CD4-positive, CD25-positive, alpha-beta regulatory T cell (primary cell): ENCODE results near the gene VSTM1. TPM values are rescaled to one million over a fixed set of nuclear protein-coding genes. Genes with fewer than 3 reads are reported as not detected.
A peak's percentile ranks its signal among the peaks of the same experiment; 100 is the strongest.

Source experiments
- ATAC-seq, 2 donors: fragments of 150-1000 bp; cut with Tn5 transposase; one replicate each; pipeline ENCODE4 v1.10.0; 2021; ENCODE audit warnings: low read depth in 2 of 2, moderate number of reproducible peaks in 2 of 2, moderate library complexity in 1 of 2
- DNase-seq, 3 donors: peaks; one replicate each; pipeline versions ENCODE4 v3.0.0 to v3.0.0-alpha.2; 2012 to 2022; ENCODE audit warnings: mixed read lengths in 1 of 3
- H3K27ac ChIP-seq: one replicate; pipeline ENCODE4 v1.7.0; 2013; ENCODE audit warnings: mild to moderate bottlenecking, low read length; ENCODE audit not compliant: insufficient read depth, poor library complexity, severe bottlenecking
- H3K27me3 ChIP-seq: one replicate; pipeline ENCODE4 v1.7.0; 2013; ENCODE audit warnings: low read length; ENCODE audit not compliant: control insufficient read depth, insufficient read depth
- H3K36me3 ChIP-seq: one replicate; pipeline ENCODE4 v1.7.0; 2013; ENCODE audit warnings: mild to moderate bottlenecking, low read length, moderate library complexity; ENCODE audit not compliant: control insufficient read depth, insufficient read depth
- H3K4me1 ChIP-seq: 2 replicates; pipeline ENCODE4 v1.7.0; 2013; ENCODE audit warnings: mild to moderate bottlenecking, low read length; ENCODE audit not compliant: insufficient read depth, control insufficient read depth, poor library complexity, severe bottlenecking
- H3K4me3 ChIP-seq: one replicate; pipeline ENCODE4 v1.7.0; 2013; ENCODE audit warnings: low read depth, mild to moderate bottlenecking, low read length, moderate library complexity
- H3K9me3 ChIP-seq, 2 experiments: 1 replicate in 1 of 2; 2 replicates in 1 of 2; pipeline ENCODE4 v1.7.0; 2013; ENCODE audit warnings: low read length in 2 of 2, mild to moderate bottlenecking in 1 of 2, moderate library complexity in 1 of 2; ENCODE audit not compliant: control insufficient read depth in 2 of 2
- H3K27ac Mint-ChIP-seq, 3 donors: one replicate each; pipeline ENCODE4 v1.8.0; 2020 to 2022; ENCODE audit warnings: mild to moderate bottlenecking in 3 of 3, mixed read lengths in 3 of 3, moderate library complexity in 2 of 3
- H3K27me3 Mint-ChIP-seq: one replicate; pipeline ENCODE4 v1.8.0; 2022; ENCODE audit warnings: mild to moderate bottlenecking, mixed read lengths
- H3K36me3 Mint-ChIP-seq: one replicate; pipeline ENCODE4 v1.8.0; 2020; ENCODE audit warnings: mixed read lengths
- H3K4me1 Mint-ChIP-seq, 4 donors: one replicate each; pipeline ENCODE4 v1.8.0; 2020 to 2022; ENCODE audit warnings: mixed read lengths in 4 of 4, mild to moderate bottlenecking in 1 of 4
- H3K4me3 Mint-ChIP-seq, 4 donors: one replicate each; pipeline ENCODE4 v1.8.0; 2020 to 2022; ENCODE audit warnings: mild to moderate bottlenecking in 4 of 4, mixed read lengths in 4 of 4, moderate library complexity in 3 of 4
- H3K9me3 Mint-ChIP-seq, 7 donors: one replicate each; pipeline ENCODE4 v1.8.0; 2020 to 2022; ENCODE audit warnings: mixed read lengths in 7 of 7, mild to moderate bottlenecking in 3 of 7, moderate library complexity in 2 of 7
- polyA plus RNA-seq, 4 donors: library from polyadenylated mRNA; unstranded; fragments of 300-500 nt; fragmentation: Illumina TruSeq; gene quantifications; one replicate each; pipeline ENCODE4 v1.2.3, GENCODE V29; 2021
- total RNA-seq: library from RNA; stranded (reverse); gene quantifications from one replicate; pipeline ENCODE4 v1.2.3, GENCODE V29; 2022

Gene VSTM1
- total and polyA plus RNA-seq, 5 donors from 2014 or later: not detected

DNA sequence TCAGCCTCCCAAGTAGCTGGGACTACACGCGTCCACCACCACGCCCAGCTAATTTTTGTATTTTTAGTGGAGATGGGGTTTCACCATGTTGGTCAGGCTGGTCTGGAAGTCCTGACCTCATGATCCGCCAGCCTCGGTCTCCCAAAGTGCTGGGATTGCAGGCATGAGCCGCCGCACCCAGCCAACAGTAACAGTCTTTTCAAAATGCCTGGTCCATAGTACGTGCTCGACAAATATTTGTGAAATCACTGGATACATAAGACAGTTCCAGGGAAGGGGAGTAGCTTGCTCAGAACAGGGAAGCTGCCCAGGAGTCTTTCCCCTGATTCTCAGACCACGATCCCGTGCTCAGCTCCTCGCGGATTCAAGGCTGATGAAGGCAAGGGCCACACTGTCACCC, 41.8 kb downstream of the VSTM1 start:
- H3K27me3 Mint-ChIP-seq: peaks cover 28% of the 10 kb centered on the region
- no peaks in the 10 kb centered on the region for H3K36me3 ChIP-seq
- H3K4me1 Mint-ChIP-seq: peaks cover 0 to 4% (median 0%) of the 10 kb centered on the region in 4 donors
- H3K4me1 ChIP-seq: no peaks in the 10 kb centered on the region
- H3K27me3 ChIP-seq: no peaks in the 10 kb centered on the region
- no peak overlapping the region for H3K27ac Mint-ChIP-seq
- no peak for ATAC-seq
- peaks cover 0 to 2% (median 0%) of the 10 kb centered on the region in 7 donors for H3K9me3 Mint-ChIP-seq
- H3K36me3 Mint-ChIP-seq: no peaks in the 10 kb centered on the region
- H3K9me3 ChIP-seq: no peaks in the 10 kb centered on the region
- H3K4me3 Mint-ChIP-seq: no peak overlapping the region
- no peak for DNase-seq
- no peak overlapping the region for H3K4me3 ChIP-seq
- no peak overlapping the region for H3K27ac ChIP-seq

DNA sequence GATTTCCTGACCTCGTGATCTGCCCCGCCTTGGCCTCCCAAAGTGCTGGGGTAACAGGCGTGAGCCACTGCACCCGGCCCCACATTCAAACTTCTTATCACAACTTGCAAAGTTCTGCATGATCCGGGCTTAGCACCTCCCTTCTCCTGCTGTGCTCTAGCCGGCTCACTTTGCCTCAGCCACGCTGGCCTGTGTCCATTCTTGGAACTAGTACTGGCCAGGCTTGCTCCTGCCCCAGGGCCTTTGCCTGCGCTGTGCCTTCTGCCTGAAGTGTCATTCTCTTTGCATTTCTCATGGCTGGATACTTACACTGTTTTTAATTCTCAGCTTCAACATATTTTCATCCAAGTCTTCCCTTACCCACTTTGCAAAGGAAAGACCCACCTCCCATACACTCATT, 42.3 kb downstream of the VSTM1 start:
- Histone ChIP-seq H3K27ac (no peak overlapping the region), H3K4me1 (no peaks in the 10 kb centered on the region)
- H3K4me1 Mint-ChIP-seq: peaks cover 0 to 4% (median 0%) of the 10 kb centered on the region in 4 donors

DNA sequence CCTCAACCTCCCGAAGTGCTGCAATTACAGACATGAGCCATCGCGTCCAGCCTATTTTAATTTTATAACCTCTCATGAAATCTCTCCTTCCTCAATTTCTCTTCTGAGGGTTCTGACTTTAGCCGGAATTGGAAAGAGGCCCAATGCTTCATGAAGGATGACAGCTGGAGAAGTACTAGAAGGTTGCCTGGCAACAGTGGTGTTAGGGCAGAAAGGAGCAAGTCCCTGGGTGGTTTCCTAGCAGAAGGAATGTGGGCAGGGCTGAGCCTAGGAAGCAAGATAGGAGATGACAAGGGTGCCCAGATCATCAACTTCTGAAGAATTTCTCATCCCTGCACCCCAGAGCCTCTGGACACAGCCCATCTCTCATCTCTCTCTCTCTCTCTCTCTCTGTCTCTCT, 46.4 kb downstream of the VSTM1 start:
- Mint-ChIP-seq H3K27ac (no peak overlapping the region), H3K4me1 (no peaks in the 10 kb centered on the region)

More for the DNA sequence above, 42.3 kb downstream of the VSTM1 start:
- Mint-ChIP-seq H3K27ac (no peak overlapping the region), H3K9me3 (peaks cover 0 to 2% (median 0%) of the 10 kb centered on the region in 7 donors), H3K36me3 (no peaks in the 10 kb centered on the region), H3K4me3 (no peak overlapping the region), H3K27me3 (peaks cover 28% of the 10 kb centered on the region)
- no peaks in the 10 kb centered on the region for H3K36me3 ChIP-seq
- H3K27me3 ChIP-seq: no peaks in the 10 kb centered on the region
- no peak for DNase-seq
- ATAC-seq: no peak
- H3K9me3 ChIP-seq: no peaks in the 10 kb centered on the region
- H3K4me3 ChIP-seq: no peak overlapping the region

DNA sequence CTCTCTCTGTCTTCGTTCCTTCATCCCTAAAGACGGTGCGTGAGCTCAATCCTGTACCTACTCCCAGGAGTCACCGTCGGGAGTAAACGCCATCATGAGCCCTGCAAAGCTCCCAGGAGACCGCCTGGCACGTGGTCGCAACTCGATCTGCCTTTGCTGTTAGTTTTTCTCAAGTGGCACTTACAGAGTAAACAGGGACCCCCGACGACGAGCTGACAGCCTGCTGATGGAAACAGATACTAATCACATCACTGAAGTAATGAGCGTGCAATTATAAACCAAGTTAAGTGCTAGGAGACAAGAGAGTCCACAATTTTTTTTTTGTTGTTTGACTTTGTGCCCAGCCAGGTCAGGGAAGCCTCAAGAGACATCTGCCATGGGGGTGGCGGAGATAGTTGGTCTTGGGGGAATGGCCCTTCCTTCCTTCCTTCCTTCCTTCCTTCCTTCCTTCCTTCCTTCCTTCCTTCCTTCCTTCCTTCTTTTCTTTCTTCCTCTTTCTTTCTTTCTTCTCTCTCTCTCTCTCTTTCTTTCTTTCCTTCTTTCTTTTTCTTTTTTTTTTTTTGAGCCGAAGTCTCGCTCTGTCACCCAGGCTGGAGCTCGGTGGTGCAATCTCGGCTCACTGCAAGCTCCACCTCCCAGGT, 48.7 kb downstream of the VSTM1 start:
- H3K36me3 ChIP-seq: no peaks in the 10 kb centered on the region
- H3K4me3 ChIP-seq: no peak overlapping the region
- ATAC-seq (no peak), DNase-seq (no peak)
- H3K9me3 Mint-ChIP-seq: peaks cover 0 to 6% (median 0%) of the 10 kb centered on the region in 7 donors
- peaks cover 19% of the 10 kb centered on the region for H3K27me3 Mint-ChIP-seq
- H3K27me3 ChIP-seq: no peaks in the 10 kb centered on the region
- H3K36me3 Mint-ChIP-seq: peaks cover 3% of the 10 kb centered on the region
- no peak overlapping the region for H3K27ac ChIP-seq
- H3K4me3 Mint-ChIP-seq: no peak overlapping the region
- H3K4me1 ChIP-seq: no peaks in the 10 kb centered on the region
- no peaks in the 10 kb centered on the region for H3K9me3 ChIP-seq
- H3K4me1 Mint-ChIP-seq: no peaks in the 10 kb centered on the region
- H3K27ac Mint-ChIP-seq: peak overlapping the region in 1 of 3 donors; percentile 7

More for the DNA sequence above, 46.4 kb downstream of the VSTM1 start:
- Mint-ChIP-seq H3K36me3 (peaks cover 3% of the 10 kb centered on the region), H3K9me3 (peaks cover 0 to 5% (median 0%) of the 10 kb centered on the region in 7 donors), H3K27me3 (peaks cover 17% of the 10 kb centered on the region), H3K4me3 (no peak overlapping the region)
- H3K27me3 ChIP-seq: no peaks in the 10 kb centered on the region
- no peaks in the 10 kb centered on the region for H3K9me3 ChIP-seq
- no peaks in the 10 kb centered on the region for H3K4me1 ChIP-seq
- ATAC-seq (no peak), DNase-seq (no peak)
- H3K4me3 ChIP-seq: no peak overlapping the region
- no peak overlapping the region for H3K27ac ChIP-seq
- H3K36me3 ChIP-seq: no peaks in the 10 kb centered on the region

DNA sequence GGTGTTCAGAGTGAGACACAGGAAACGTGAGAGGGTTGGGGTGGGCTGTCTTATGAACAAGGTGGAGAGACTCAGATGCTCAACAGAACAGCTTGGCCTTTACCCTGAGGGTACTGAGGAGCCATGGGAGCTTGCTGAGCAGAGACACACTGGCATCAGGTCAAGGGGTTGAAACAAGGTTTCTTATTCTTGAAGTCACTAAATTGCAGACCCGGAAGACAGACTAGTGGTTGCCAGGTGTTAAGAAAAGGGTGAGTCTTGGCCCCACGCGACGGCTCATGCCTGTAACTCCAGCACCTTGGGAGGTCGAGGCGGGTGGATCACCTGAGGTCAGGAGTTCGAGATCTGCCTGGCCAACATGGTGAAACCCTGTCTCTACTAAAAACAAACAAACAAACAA, 49.8 kb downstream of the VSTM1 start:
- H3K36me3 Mint-ChIP-seq: peaks cover 3% of the 10 kb centered on the region
- ATAC-seq (no peak), DNase-seq (no peak)
- Histone ChIP-seq H3K27me3 (no peaks in the 10 kb centered on the region), H3K4me3 (no peak overlapping the region), H3K9me3 (no peaks in the 10 kb centered on the region), H3K4me1 (no peaks in the 10 kb centered on the region), H3K27ac (no peak overlapping the region), H3K36me3 (no peaks in the 10 kb centered on the region)
- no peak overlapping the region for H3K4me3 Mint-ChIP-seq
- H3K9me3 Mint-ChIP-seq: peaks cover 0 to 6% (median 0%) of the 10 kb centered on the region in 7 donors
- no peak overlapping the region for H3K27ac Mint-ChIP-seq
- H3K4me1 Mint-ChIP-seq: no peaks in the 10 kb centered on the region
- peaks cover 19% of the 10 kb centered on the region for H3K27me3 Mint-ChIP-seq

DNA sequence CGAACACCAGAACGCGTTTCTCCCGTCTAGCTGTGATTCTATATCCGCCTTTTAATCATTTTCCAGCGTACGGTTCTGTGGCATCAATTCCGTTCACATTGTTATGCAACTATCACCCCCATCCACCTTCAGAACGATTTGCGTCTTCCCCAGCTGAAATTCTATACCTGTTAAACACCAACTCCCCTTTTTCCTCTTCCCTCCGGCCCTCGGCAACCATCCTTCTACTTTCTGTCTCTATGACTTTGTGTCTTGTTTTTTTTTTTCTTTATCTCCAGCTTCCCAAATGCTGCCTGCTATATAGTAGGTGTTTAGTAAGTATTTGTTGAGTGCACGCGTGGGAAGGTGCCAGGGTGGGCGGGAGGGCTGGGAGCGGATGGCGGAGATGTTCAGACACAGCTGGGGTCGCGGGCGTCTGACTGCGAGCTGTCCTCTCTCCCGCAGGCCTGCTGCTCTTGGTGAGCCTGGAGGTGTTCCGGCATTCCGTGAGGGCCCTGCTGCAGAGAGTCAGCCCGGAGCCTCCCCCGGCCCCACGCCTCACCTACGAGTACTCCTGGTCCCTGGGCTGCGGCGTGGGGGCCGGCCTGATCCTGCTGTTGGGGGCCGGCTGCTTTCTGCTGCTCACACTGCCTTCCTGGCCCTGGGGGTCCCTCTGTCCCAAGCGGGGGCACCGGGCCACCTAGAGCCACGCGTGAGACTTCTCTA, 52.0 kb downstream of the VSTM1 start:
- H3K27me3 ChIP-seq: no peaks in the 10 kb centered on the region
- Mint-ChIP-seq H3K4me1 (no peaks in the 10 kb centered on the region), H3K27ac (no peak overlapping the region), H3K27me3 (peaks cover 10% of the 10 kb centered on the region), H3K9me3 (peaks cover 0 to 6% (median 0%) of the 10 kb centered on the region in 7 donors), H3K4me3 (no peak overlapping the region), H3K36me3 (peaks cover 3% of the 10 kb centered on the region)
- no peaks in the 10 kb centered on the region for H3K36me3 ChIP-seq
- DNase-seq (no peak), ATAC-seq (no peak)
- H3K4me1 ChIP-seq: no peaks in the 10 kb centered on the region
- no peaks in the 10 kb centered on the region for H3K9me3 ChIP-seq
- no peak overlapping the region for H3K4me3 ChIP-seq
- no peak overlapping the region for H3K27ac ChIP-seq

DNA sequence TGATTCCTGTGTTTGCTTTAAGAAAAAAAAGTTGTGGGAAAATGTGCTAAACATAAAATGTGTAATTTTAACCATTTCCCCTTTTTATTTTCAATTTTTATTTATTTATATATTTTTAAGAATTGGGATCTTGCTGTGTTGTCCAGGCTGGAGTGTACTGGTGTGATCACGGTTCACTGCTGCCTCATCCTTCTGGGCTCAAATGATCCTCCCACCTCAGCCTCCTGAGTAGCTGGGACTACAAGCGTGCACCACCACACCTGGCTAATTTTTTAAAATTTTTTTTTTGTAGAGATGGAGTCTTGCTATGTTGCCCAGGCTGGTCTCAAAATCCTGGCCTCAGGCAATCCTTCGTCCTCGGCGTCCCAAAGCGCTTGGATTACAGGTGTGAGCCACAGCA, 53.2 kb downstream of the VSTM1 start:
- H3K36me3 ChIP-seq: no peaks in the 10 kb centered on the region
- H3K4me1 ChIP-seq: no peaks in the 10 kb centered on the region
- ATAC-seq: no peak
- Mint-ChIP-seq H3K9me3 (peaks cover 0 to 8% (median 0%) of the 10 kb centered on the region in 7 donors), H3K36me3 (peaks cover 3% of the 10 kb centered on the region), H3K27ac (no peak overlapping the region), H3K27me3 (peaks cover 10% of the 10 kb centered on the region), H3K4me1 (no peaks in the 10 kb centered on the region), H3K4me3 (no peak overlapping the region)
- no peaks in the 10 kb centered on the region for H3K27me3 ChIP-seq
- H3K27ac ChIP-seq: no peak overlapping the region
- H3K9me3 ChIP-seq: no peaks in the 10 kb centered on the region
- DNase-seq: no peak
- H3K4me3 ChIP-seq: no peak overlapping the region

DNA sequence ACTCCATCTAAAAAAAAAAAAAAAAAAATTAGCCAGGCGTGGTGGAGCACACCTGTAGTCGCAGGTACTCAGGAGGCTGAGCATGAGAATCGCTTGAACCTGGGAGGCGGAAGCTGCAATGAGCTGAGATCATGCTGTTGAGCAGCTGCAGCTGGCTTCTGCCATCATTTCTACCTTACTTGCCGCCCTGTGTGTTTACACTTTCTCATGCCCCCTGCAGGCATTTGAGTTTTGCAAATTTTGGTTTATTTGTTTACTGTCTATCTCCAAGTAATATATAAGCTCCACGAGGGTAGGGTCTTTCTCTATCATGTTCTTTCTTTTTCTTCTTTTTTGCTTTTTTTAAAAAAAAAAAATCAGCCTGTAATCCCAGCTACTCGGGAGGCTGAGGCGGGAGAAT, 54.3 kb downstream of the VSTM1 start:
- H3K27ac ChIP-seq: no peak overlapping the region
- no peak overlapping the region for H3K27ac Mint-ChIP-seq
- H3K9me3 ChIP-seq: no peaks in the 10 kb centered on the region
- no peaks in the 10 kb centered on the region for H3K36me3 ChIP-seq
- H3K4me1 ChIP-seq: no peaks in the 10 kb centered on the region
- H3K9me3 Mint-ChIP-seq: peaks cover 0 to 3% (median 0%) of the 10 kb centered on the region in 7 donors
- DNase-seq: no peak
- ATAC-seq: no peak
- H3K27me3 ChIP-seq: no peaks in the 10 kb centered on the region
- no peaks in the 10 kb centered on the region for H3K4me1 Mint-ChIP-seq
- H3K27me3 Mint-ChIP-seq: peaks cover 10% of the 10 kb centered on the region
- no peak overlapping the region for H3K4me3 Mint-ChIP-seq
- H3K4me3 ChIP-seq: no peak overlapping the region
- no peaks in the 10 kb centered on the region for H3K36me3 Mint-ChIP-seq
